A673 (cell line): ENCODE data around the gene CLRN3. TPM values are rescaled to one million over a fixed set of nuclear protein-coding genes. Genes with fewer than 3 reads are reported as not detected.

Source experiments
- BruUV-seq: library from RNA; stranded (reverse); fragments of 400-500 nt; replicated peaks from 2 replicates; lab custom pipeline; 2021; lab: Mats Ljungman, UMichigan
- CTCF ChIA-PET: fragments of 300-600 bp; sonication (Branson Sonifier 250); formaldehyde crosslinking; loops from one replicate; lab custom pipeline; 2022; ENCODE audit warnings: antibody characterized with exemption; lab: Charles Lee
- POLR2A ChIA-PET: fragments of 300-600 bp; sonication (Branson Sonifier 250); formaldehyde crosslinking; loops from one replicate; lab custom pipeline; 2022; ENCODE audit warnings: antibody characterized with exemption; ENCODE audit not compliant: low non-redundant PET; lab: Charles Lee
- DNase-seq: peaks from one replicate; pipeline ENCODE4 v3.0.0-alpha.2; 2015; ENCODE audit warnings: low spot score
- H3K27ac ChIP-seq: fragments of 200-600 bp; sonication (generic); 2 replicates; pipeline ENCODE4 v1.5.1; 2016; ENCODE audit warnings: mixed run types, low read depth, mild to moderate bottlenecking, mixed read lengths, antibody characterized with exemption, low read length; ENCODE audit not compliant: poor library complexity, severe bottlenecking
- H3K27me3 ChIP-seq: fragments of 200-600 bp; sonication (generic); replicated peaks from 2 replicates; pipeline ENCODE4 v1.6.1; 2017; ENCODE audit warnings: mixed run types, low read depth, mild to moderate bottlenecking, mixed read lengths, antibody characterized with exemption, low read length; ENCODE audit not compliant: insufficient read depth, poor library complexity
- H3K36me3 ChIP-seq: fragments of 200-600 bp; sonication (generic); 2 replicates; pipeline ENCODE4 v1.6.1; 2016; ENCODE audit warnings: mixed run types, mild to moderate bottlenecking, mixed read lengths, antibody characterized with exemption, low read length; ENCODE audit not compliant: insufficient read depth, poor library complexity, severe bottlenecking
- H3K4me1 ChIP-seq: fragments of 200-600 bp; sonication (generic); 2 replicates; pipeline ENCODE4 v1.6.1; 2017; ENCODE audit warnings: mixed run types, mild to moderate bottlenecking, mixed read lengths, antibody characterized with exemption, low read length; ENCODE audit not compliant: insufficient read depth, poor library complexity, severe bottlenecking
- H3K4me3 ChIP-seq: fragments of 200-600 bp; sonication (generic); 2 replicates; pipeline ENCODE4 v1.5.1; 2016; ENCODE audit warnings: low read depth, mixed run types, mild to moderate bottlenecking, mixed read lengths, low read length; ENCODE audit not compliant: poor library complexity, severe bottlenecking
- H3K9me3 ChIP-seq: fragments of 200-600 bp; sonication (generic); 2 replicates; pipeline ENCODE4 v1.6.1; 2016; ENCODE audit warnings: mixed run types, low read depth, mild to moderate bottlenecking, mixed read lengths, antibody characterized with exemption, low read length; ENCODE audit not compliant: poor library complexity, severe bottlenecking
- EZH2 ChIP-seq: fragments of 200-600 bp; sonication (generic); IDR thresholded peaks from 2 replicates; pipeline ENCODE4 v1.6.1; 2017; ENCODE audit warnings: borderline replicate concordance, low read depth, mild to moderate bottlenecking, mixed read lengths, antibody characterized with exemption, low read length; ENCODE audit not compliant: poor library complexity, severe bottlenecking
- intact Hi-C: fragments of 100-400 bp; cut with micrococcal nuclease; formaldehyde crosslinking; loops from one replicate; pipeline ENCODE4 v1.10.0; 2022; ENCODE audit not compliant: unreplicated experiment
- total RNA-seq: library from RNA; stranded (reverse); gene quantifications from 2 replicates; pipeline ENCODE4 v1.2.3, GENCODE V29; 2021
- TF ChIP-seq, protein P1 (sequence below): fragments of 300-800, 200-600 bp; sonication (generic); conservative IDR thresholded peaks from 2 replicates; pipeline ENCODE4 v1.5.1; 2017; ENCODE audit warnings: low read depth, mild to moderate bottlenecking, antibody characterized with exemption, low read length, moderate library complexity, mixed read lengths

Gene CLRN3
- total RNA-seq, 1 experiment from 2014 or later: not detected

DNA sequence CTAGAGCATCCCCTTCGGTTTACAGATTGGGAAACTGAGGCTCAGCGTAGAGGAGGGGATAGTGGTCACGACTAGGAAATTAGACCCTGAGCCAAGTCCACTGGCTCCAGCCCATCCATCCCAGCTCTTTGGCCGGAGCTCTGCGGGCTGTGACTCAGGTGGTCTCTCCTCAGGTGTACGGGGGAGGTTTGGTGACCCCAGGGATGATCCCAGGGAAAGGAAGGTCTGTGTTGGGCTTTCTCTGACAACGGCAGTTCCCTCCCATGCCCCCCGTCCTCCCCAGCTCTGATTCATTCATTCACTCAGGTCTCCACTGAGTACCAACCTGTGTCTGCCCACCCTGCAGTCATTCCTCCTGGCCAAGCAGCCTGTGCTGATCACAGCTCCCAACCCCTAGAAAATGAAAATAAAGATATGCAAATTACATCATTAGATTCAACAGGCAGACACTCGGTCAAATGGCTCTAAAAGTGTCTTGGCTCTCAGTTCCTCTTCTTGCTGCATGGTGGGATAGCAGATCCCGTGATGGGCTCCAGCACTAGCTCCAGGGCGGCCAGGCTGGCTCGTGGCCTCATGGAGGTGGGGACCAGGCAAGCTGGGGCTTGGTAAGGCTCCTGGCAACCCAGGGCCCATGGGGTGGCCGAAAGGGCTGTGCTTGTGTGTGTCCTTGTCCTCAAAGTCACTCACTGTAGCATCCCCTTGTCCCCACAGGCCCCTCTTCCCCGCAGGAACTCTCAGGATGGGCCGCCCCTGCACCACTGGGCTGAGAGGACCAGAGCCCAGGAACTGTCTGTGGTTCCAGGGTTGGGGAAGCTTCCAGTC is 37.8 kb downstream of the CLRN3 start:
- H3K27ac ChIP-seq: no peak overlapping the region
- DNase-seq: no peak
- no peaks in the 10 kb centered on the region for H3K27me3 ChIP-seq
- POLR2A ChIA-PET: no interaction called here
- CTCF ChIA-PET: interaction anchor here (0.8 to 1.7 kb wide), 6 partner anchors 99 to 611 kb away, joined by 5 to 30 read pairs (median 8); no protein-coding TSS in a partner anchor
- no peak overlapping the region for H3K4me3 ChIP-seq
- no peaks in the 10 kb centered on the region for H3K36me3 ChIP-seq
- no peaks in the 10 kb centered on the region for H3K9me3 ChIP-seq
- BruUV-seq: no TSS peak
- H3K4me1 ChIP-seq: no peaks in the 10 kb centered on the region
- no peak for TF ChIP-seq EZH2
- TF ChIP-seq, protein P1, sequence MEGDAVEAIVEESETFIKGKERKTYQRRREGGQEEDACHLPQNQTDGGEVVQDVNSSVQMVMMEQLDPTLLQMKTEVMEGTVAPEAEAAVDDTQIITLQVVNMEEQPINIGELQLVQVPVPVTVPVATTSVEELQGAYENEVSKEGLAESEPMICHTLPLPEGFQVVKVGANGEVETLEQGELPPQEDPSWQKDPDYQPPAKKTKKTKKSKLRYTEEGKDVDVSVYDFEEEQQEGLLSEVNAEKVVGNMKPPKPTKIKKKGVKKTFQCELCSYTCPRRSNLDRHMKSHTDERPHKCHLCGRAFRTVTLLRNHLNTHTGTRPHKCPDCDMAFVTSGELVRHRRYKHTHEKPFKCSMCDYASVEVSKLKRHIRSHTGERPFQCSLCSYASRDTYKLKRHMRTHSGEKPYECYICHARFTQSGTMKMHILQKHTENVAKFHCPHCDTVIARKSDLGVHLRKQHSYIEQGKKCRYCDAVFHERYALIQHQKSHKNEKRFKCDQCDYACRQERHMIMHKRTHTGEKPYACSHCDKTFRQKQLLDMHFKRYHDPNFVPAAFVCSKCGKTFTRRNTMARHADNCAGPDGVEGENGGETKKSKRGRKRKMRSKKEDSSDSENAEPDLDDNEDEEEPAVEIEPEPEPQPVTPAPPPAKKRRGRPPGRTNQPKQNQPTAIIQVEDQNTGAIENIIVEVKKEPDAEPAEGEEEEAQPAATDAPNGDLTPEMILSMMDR: no peak
- intact Hi-C loops: loop anchor here (1.0 to 5.0 kb wide), 2 partner anchors 140 to 212 kb away; no protein-coding TSS in a partner anchor

DNA sequence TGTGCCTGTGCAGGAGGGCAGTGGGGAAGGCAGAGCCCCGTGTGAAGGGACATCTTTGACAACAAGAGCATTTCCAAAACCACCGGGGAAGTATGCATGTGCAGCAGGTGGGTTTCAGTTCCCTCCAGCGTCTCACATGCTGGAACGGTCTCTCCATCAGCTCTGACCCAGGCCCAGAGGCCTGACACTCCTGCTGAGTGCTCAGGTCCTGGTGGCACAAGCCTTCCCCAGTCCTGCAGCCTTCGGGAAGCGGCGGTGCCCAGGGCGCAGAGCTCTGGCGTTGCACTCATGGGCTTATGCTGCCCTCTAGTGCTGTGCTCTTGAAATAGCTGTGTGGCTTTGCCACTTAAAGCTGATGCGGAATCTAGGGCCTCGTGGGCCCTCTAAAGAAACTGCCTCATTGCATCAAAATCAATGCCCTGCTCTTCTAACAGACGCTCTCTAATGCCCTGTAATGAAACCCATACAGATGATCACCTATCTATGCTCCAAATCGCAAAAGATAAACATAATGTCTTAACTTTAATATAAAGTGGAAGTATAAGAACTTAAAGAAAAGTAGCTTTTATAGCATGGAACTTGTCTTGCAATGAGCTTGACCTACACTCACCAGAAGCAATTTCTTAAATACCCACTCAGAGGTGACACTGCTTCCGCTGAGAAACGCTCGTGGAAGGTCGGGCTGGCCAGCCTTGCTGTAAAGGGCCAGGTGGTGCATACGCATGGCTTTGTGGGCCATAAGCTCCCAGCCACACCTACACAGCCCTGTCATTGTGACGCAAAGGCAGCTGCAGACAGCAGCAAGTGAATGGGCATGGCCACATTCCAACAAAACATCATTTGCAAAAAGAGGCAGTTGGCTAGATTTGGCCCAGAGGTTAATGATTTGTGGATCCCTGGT is 38.6 kb downstream of the CLRN3 start:
- ChIA-PET CTCF (interaction anchor here (0.5 to 1.7 kb wide), 13 partner anchors 17 to 1919 kb away, joined by 3 to 30 read pairs (median 5); no protein-coding TSS in a partner anchor), POLR2A (no interaction called here)
- no peaks in the 10 kb centered on the region for H3K9me3 ChIP-seq
- H3K36me3 ChIP-seq: no peaks in the 10 kb centered on the region
- no peaks in the 10 kb centered on the region for H3K4me1 ChIP-seq
- no peak overlapping the region for H3K4me3 ChIP-seq
- DNase-seq: peak; percentile 77
- TF ChIP-seq, protein P1: peak; percentile 85
- no peak for TF ChIP-seq EZH2
- intact Hi-C loops: loop anchor here (1.0 to 5.0 kb wide), 2 partner anchors 139 to 213 kb away; no protein-coding TSS in a partner anchor
- BruUV-seq: no TSS peak
- no peak overlapping the region for H3K27ac ChIP-seq
- H3K27me3 ChIP-seq: no peaks in the 10 kb centered on the region

DNA sequence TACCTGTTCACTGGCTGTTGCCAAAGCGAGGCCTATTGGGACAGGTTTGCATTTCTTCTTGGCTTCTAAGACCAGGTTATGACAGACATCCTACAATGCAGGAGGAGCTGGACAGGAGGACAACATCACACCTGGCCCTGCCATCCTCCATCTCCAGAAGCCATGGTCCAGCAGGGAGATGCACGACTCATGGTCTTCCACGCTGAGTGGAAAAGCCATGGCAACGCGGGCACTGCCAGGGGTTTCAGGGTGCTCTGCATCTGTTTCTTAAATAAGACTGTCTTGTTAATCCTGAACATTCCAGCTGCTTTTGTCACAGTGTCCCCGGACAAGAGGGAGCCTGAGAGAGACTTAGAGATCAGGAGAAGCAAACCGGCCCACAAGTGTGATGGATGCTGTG is 40.3 kb downstream of the CLRN3 start:
- no TSS peak for BruUV-seq
- H3K4me1 ChIP-seq: no peaks in the 10 kb centered on the region
- TF ChIP-seq, protein P1: no peak
- no peak for TF ChIP-seq EZH2
- ChIA-PET CTCF (no interaction called here), POLR2A (no interaction called here)
- no peaks in the 10 kb centered on the region for H3K9me3 ChIP-seq
- H3K36me3 ChIP-seq: no peaks in the 10 kb centered on the region
- H3K27me3 ChIP-seq: no peaks in the 10 kb centered on the region
- no peak for DNase-seq
- no peak overlapping the region for H3K27ac ChIP-seq
- no peak overlapping the region for H3K4me3 ChIP-seq
- intact Hi-C loops: loop anchor here (5.0 kb wide), 1 partner anchor 215 kb away; no protein-coding TSS in a partner anchor
